Body of pancreas (tissue), 4 donors: Measurements from ENCODE around the gene SLC26A9.

Experiments used
- CTCF ChIP-seq, 7 experiments: fragments of 450-650 bp in 4 of 7; fragments of 200-600 bp in 3 of 7; sonication (generic) in 3 of 7; IDR thresholded peaks; one replicate each; pipeline ENCODE4 v1.5.1; 2016 to 2019; ENCODE audit warnings: antibody characterized with exemption in 7 of 7
- POLR2A ChIP-seq, 3 donors: fragments of 450-650 bp; IDR thresholded peaks; one replicate each; pipeline ENCODE4 v1.6.1; 2016; ENCODE audit warnings: antibody characterized with exemption in 3 of 3, mild to moderate bottlenecking in 2 of 3

GRCh38 chr1:205921570-205921909, 21.7 kb downstream of the SLC26A9 start:
- TF ChIP-seq CTCF (IDR thresholded peaks at IDR 0.05) (no peak), POLR2A (IDR thresholded peaks at IDR 0.05) (no peak)
